22Rv1 (cell line): ENCODE results near the gene UNC93B1.

Experiments used
- H3K27ac ChIP-seq: fragments of 450-650 bp; 2 replicates; pipeline ENCODE4 v1.5.1; 2017
- CTCF ChIP-seq: fragments of 450-650 bp; IDR thresholded peaks from 2 replicates; pipeline ENCODE4 v1.5.1; 2017; ENCODE audit warnings: mild to moderate bottlenecking
- ZFX ChIP-seq: fragments of 450-650 bp; IDR thresholded peaks from 2 replicates; pipeline ENCODE4 v1.6.1; 2017; ENCODE audit warnings: antibody characterized with exemption, borderline replicate concordance

UNC93B1 gene

DNA sequence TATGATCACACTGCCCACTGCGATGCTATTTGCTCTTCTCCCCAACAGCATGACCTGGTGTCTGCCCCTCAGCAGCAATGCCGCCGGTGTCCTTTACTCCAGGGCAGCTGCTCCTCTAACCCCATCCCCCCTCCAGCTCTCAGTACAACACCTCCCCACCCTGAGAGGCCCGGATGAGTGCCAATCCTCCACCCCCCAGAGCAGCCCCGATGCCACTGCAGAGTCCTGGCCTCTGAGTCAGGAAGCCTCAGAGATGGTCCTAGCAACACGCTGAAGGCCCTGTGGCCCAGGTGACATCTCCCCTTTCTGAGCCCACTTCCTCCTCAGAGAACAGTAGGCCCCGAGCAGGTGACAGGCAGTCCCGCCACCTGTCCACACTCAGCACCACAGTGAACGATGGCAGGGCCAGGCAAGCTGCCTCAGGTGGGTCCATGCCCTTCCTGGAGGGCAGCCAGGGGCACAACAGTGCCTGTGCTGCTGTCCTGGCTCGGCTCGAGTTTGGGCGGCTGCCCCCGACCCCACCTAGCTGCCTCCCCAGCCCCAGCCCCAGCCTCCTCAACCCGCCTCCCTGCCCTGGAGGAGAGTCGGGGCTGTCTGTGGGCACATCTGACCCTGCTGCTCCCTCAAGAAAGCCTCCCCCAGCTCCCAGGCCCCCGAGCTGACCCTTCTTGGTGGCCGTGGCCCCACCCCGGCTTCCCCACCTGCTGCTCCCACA, 22.7 kb upstream of the UNC93B1 start:
- H3K27ac ChIP-seq: no peak overlapping the region
- no peak for TF ChIP-seq CTCF
- no peak for TF ChIP-seq ZFX

GRCh38 chr11:68025047-68025446, 21.1 kb upstream of the UNC93B1 start:
- TF ChIP-seq ZFX (no peak), CTCF (no peak; the same call in 1 of the 2 replicates)

GRCh38 chr11:68024508-68024907, 20.6 kb upstream of the UNC93B1 start:
- no peak for TF ChIP-seq ZFX
- no peak for TF ChIP-seq CTCF
- H3K27ac ChIP-seq: no peak overlapping the region

More at GRCh38 chr11:68025047-68025446, 21.1 kb upstream of the UNC93B1 start:
- no peak overlapping the region for H3K27ac ChIP-seq

GRCh38 chr11:68022531-68022930, 18.6 kb upstream of the UNC93B1 start:
- no peak for TF ChIP-seq CTCF
- no peak for TF ChIP-seq ZFX
- no peak overlapping the region for H3K27ac ChIP-seq

GRCh38 chr11:68021167-68021787, 17.4 kb upstream of the UNC93B1 start:
- TF ChIP-seq CTCF (peak; percentile 53), ZFX (no peak)
- no peak overlapping the region for H3K27ac ChIP-seq

DNA sequence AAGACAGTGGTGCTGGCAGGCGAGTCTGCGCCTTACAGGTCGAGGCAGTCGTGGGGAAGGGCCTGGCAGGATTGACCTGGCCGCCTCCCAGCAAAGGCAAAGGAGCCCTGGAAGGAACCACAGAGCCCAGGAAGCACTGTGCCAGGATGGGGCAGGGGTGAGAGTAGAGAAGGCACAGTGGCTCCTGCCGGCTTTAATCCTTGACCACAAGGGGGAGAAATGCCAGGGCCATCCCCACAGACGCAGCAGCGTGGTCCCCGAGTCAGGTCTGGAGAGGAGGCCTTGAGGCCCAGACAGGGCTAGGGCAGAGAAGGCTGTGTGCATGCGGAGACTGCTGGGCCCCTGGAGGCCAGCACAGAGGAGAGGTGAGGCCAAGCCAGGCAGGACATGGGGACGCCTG, 16.7 kb upstream of the UNC93B1 start:
- TF ChIP-seq ZFX: no peak
- no peak for TF ChIP-seq CTCF
- no peak overlapping the region for H3K27ac ChIP-seq

GRCh38 chr11:68019486-68019885, 15.6 kb upstream of the UNC93B1 start:
- TF ChIP-seq ZFX: no peak
- no peak for TF ChIP-seq CTCF
- no peak overlapping the region for H3K27ac ChIP-seq
